SK-N-SH (cell line): ENCODE results near the gene ANKRD36C. TPM values are rescaled to one million over a fixed set of nuclear protein-coding genes. Genes with fewer than 3 reads are reported as not detected.
"Not testable (repeated sequence)": the region's sequence is repeated elsewhere in the genome, so short reads cannot be mapped to it uniquely, and the experiment has no call there.

Experiments
- CTCF ChIA-PET: fragments of 300-600, 350-600 bp; formaldehyde crosslinking; extraction: SDS; loops from one replicate; lab custom pipeline; 2021; lab: Yijun Ruan, JAX
- POLR2A ChIA-PET: fragments of 350-600 bp; sonication (Branson Sonifier 250); formaldehyde crosslinking; extraction: SDS; loops from one replicate; lab custom pipeline; 2020; ENCODE audit warnings: antibody characterized with exemption, inconsistent platforms; lab: Yijun Ruan, JAX
- DNase-seq: peaks from one replicate; pipeline ENCODE4 v3.0.0; 2012
- H2AFZ ChIP-seq: fragments of 200-600 bp; sonication (generic); 2 replicates; pipeline ENCODE4 v1.8.1; 2016; ENCODE audit warnings: antibody characterized with exemption, mild to moderate bottlenecking, low read depth
- H3F3A ChIP-seq: fragments of 200-600 bp; sonication (generic); replicated peaks from 2 replicates; pipeline ENCODE3; 2016; ENCODE audit warnings: antibody characterized with exemption, mild to moderate bottlenecking; ENCODE audit not compliant: insufficient read depth
- H3K27ac ChIP-seq, 2 experiments: fragments of 200-500 bp in 1 of 2; fragments of 200-600 bp in 1 of 2; sonication (Bioruptor generic) in 1 of 2; sonication (generic), shearing (Covaris generic) in 1 of 2; 2 replicates each; pipeline versions ENCODE4 v1.5.1 to v1.6.1; 2014 to 2016; ENCODE audit warnings: low read depth in 2 of 2, inconsistent platforms in 1 of 2, low read length in 1 of 2, mild to moderate bottlenecking in 1 of 2, mixed read lengths in 1 of 2
- H3K27me3 ChIP-seq: fragments of 200-600 bp; sonication (generic), shearing (Covaris generic); 2 replicates; pipeline ENCODE4 v1.6.1; 2016; ENCODE audit warnings: mixed run types; ENCODE audit not compliant: insufficient read depth
- H3K36me3 ChIP-seq, 2 experiments: fragments of 200-500 bp in 1 of 2; fragments of 200-600 bp in 1 of 2; sonication (Bioruptor generic) in 1 of 2; sonication (generic) in 1 of 2; replicated peaks in 1 of 2; 2 replicates each; pipeline versions ENCODE3 to v1.5.1; 2014 to 2016; ENCODE audit warnings: low read length in 1 of 2, mild to moderate bottlenecking in 1 of 2; ENCODE audit not compliant: insufficient read depth in 2 of 2, control insufficient read depth in 1 of 2
- H3K4me1 ChIP-seq, 2 experiments: fragments of 200-500 bp in 1 of 2; fragments of 200-600 bp in 1 of 2; sonication (Bioruptor generic) in 1 of 2; sonication (generic), shearing (Covaris generic) in 1 of 2; 2 replicates each; pipeline versions ENCODE4 v1.5.1 to v1.6.1; 2014 to 2016; ENCODE audit warnings: low read depth in 1 of 2, low read length in 1 of 2, mixed run types in 1 of 2; ENCODE audit not compliant: insufficient read depth in 2 of 2, control insufficient read depth in 1 of 2
- H3K4me2 ChIP-seq: fragments of 200-600 bp; sonication (generic), shearing (Covaris generic); 2 replicates; pipeline ENCODE4 v1.6.1; 2017; ENCODE audit warnings: mixed run types
- H3K4me3 ChIP-seq, 2 experiments: fragments of 200-500 bp in 1 of 2; fragments of 200-600 bp in 1 of 2; sonication (Bioruptor generic) in 1 of 2; sonication (generic), shearing (Covaris generic) in 1 of 2; 2 replicates each; pipeline versions ENCODE4 v1.5.1 to v1.8.1; 2014 to 2016; ENCODE audit warnings: low read depth in 2 of 2, inconsistent platforms in 1 of 2, low read length in 1 of 2, mild to moderate bottlenecking in 1 of 2, mixed read lengths in 1 of 2, moderate library complexity in 1 of 2
- H3K79me2 ChIP-seq: fragments of 200-600 bp; sonication (generic); 2 replicates; pipeline ENCODE4 v1.8.1; 2017; ENCODE audit warnings: mild to moderate bottlenecking; ENCODE audit not compliant: insufficient read depth
- H3K9ac ChIP-seq: fragments of 200-600 bp; sonication (generic); 2 replicates; pipeline ENCODE4 v1.6.1; 2017; ENCODE audit warnings: mixed run types
- H3K9me2 ChIP-seq: fragments of 200-600 bp; sonication (generic); 2 replicates; pipeline ENCODE4 v1.6.1; 2017; ENCODE audit warnings: mixed run types
- H3K9me3 ChIP-seq: fragments of 200-600 bp; sonication (generic); 2 replicates; pipeline ENCODE4 v1.6.1; 2017; ENCODE audit warnings: mixed run types, mild to moderate bottlenecking, moderate library complexity
- H4K20me1 ChIP-seq: fragments of 200-600 bp; sonication (generic); 2 replicates; pipeline ENCODE4 v1.6.1; 2017; ENCODE audit warnings: mild to moderate bottlenecking, mixed run types; ENCODE audit not compliant: insufficient read depth
- FOSL2 ChIP-seq: IDR thresholded peaks from 2 replicates; pipeline ENCODE4 v1.4.0; 2012; ENCODE audit warnings: low read depth, mild to moderate bottlenecking, moderate library complexity, borderline replicate concordance
- MXI1 ChIP-seq: IDR thresholded peaks from 2 replicates; pipeline ENCODE4 v1.6.1; 2012; ENCODE audit warnings: mild to moderate bottlenecking, low read depth, low read length, improper control_type of control experiment
- NRF1 ChIP-seq: IDR thresholded peaks from 2 replicates; pipeline ENCODE4 v1.6.1; 2012; ENCODE audit warnings: low read depth, mild to moderate bottlenecking, low read length
- USF1 ChIP-seq: IDR thresholded peaks from 2 replicates; pipeline ENCODE4 v1.4.0; 2012; ENCODE audit warnings: low read depth, borderline replicate concordance
- ZBTB33 ChIP-seq: IDR thresholded peaks from 2 replicates; pipeline ENCODE4 v1.4.0; 2012; ENCODE audit warnings: low read depth, borderline replicate concordance
- WGBS: methylation state at CpG from one replicate; pipeline ENCODE4 v1.1.6; 2017; ENCODE audit warnings: low lambda C conversion rate; 5-methylcytosine and 5-hydroxymethylcytosine counted together
- polyA plus RNA-seq, 3 experiments: library from polyadenylated mRNA; depleted of rRNA; stranded (reverse); fragments of >200 nt; gene quantifications; 2 replicates each; pipeline ENCODE4 v1.2.3, GENCODE V29; 2012

The ANKRD36C gene
- polyA plus RNA-seq, 1 of the 3 experiments (the other 2 are of a cell fraction) = 1.8 TPM

GRCh38 chr2:96024336-96025193 lies 32.9 kb upstream of the ANKRD36C start:
- TF ChIP-seq FOSL2 = no peak
- no peak for TF ChIP-seq USF1
- TF ChIP-seq NRF1 = no peak
- no peak for TF ChIP-seq ZBTB33
- TF ChIP-seq MXI1 = no peak
- TF ChIP-seq, all 33 proteins: peak for 0
- Histone ChIP-seq H3K27ac (no peak overlapping the region), H3K9me3 (no peaks in the 10 kb centered on the region), H3K9ac (no peak overlapping the region), H3K36me3 (no peaks in the 10 kb centered on the region), H3K4me3 (no peak overlapping the region), H3K79me2 (no peaks in the 10 kb centered on the region), H3K4me2 (no peak overlapping the region), H3K27me3 (no peaks in the 10 kb centered on the region), H2AFZ (no peak overlapping the region), H3F3A (no peaks in the 10 kb centered on the region), H3K4me1 (no peaks in the 10 kb centered on the region), H3K9me2 (no peaks in the 10 kb centered on the region), H4K20me1 (no peaks in the 10 kb centered on the region)
- peak; percentile 19 for DNase-seq
- WGBS = 79% methylated on average over 2 of the region's 27 CpGs
- POLR2A ChIA-PET = interaction anchor here (0.6 kb wide), 1 partner anchor 184 kb away, joined by 4 read pairs; no protein-coding TSS in a partner anchor
- CTCF ChIA-PET = interaction anchor here (0.8 to 5.2 kb wide), 4 partner anchors 32 to 236 kb away, joined by 4 to 84 read pairs (median 36); no protein-coding TSS in a partner anchor

- H4K20me1 ChIP-seq, H3K9ac ChIP-seq, POLR2A ChIA-PET, DNase-seq, H3K27me3 ChIP-seq, H2AFZ ChIP-seq, H3K4me1 ChIP-seq, H3K4me2 ChIP-seq, H3K36me3 ChIP-seq, H3K9me2 ChIP-seq, H3K9me3 ChIP-seq, H3K27ac ChIP-seq, H3F3A ChIP-seq, H3K79me2 ChIP-seq, H3K4me3 ChIP-seq: not testable (repeated sequence)
- CTCF ChIA-PET = interaction anchor here (1.6 to 5.2 kb wide), 5 partner anchors 94 to 241 kb away, joined by 5 to 84 read pairs (median 21); no protein-coding TSS in a partner anchor
- 78% methylated on average over 4 of the region's 7 CpGs for WGBS
These were observed 32.1 kb upstream of the ANKRD36C start for GRCh38 chr2:96023701-96024100.
